Esophagus (tissue), 2 donors: Measurements from ENCODE around the gene SAMD9. TPM values are rescaled to one million over a fixed set of nuclear protein-coding genes. Genes with fewer than 3 reads are reported as not detected.

Experiments
- H3K27ac ChIP-seq, 2 donors: one replicate each; pipeline ENCODE4 v1.5.1; 2013; ENCODE audit warnings: low read depth in 2 of 2, mild to moderate bottlenecking in 2 of 2, inconsistent platforms in 1 of 2, low read length in 1 of 2, moderate library complexity in 1 of 2
- H3K27me3 ChIP-seq, 2 donors: one replicate each; pipeline ENCODE4 v1.6.1; 2013; ENCODE audit warnings: low read length in 2 of 2, control low read depth in 1 of 2, mild to moderate bottlenecking in 1 of 2; ENCODE audit not compliant: insufficient read depth in 2 of 2, control insufficient read depth in 1 of 2
- H3K36me3 ChIP-seq, 2 donors: one replicate each; pipeline ENCODE4 v1.6.1; 2013; ENCODE audit warnings: low read length in 1 of 2; ENCODE audit not compliant: control insufficient read depth in 2 of 2, insufficient read depth in 2 of 2
- H3K4me1 ChIP-seq, 2 donors: one replicate each; pipeline ENCODE4 v1.6.1; 2013; ENCODE audit warnings: low read length in 1 of 2; ENCODE audit not compliant: control insufficient read depth in 2 of 2, insufficient read depth in 2 of 2
- H3K4me3 ChIP-seq, 2 donors: one replicate each; pipeline ENCODE4 v1.5.1; 2013; ENCODE audit warnings: low read length in 2 of 2, mild to moderate bottlenecking in 2 of 2, low read depth in 1 of 2, moderate library complexity in 1 of 2
- H3K9me3 ChIP-seq, 2 donors: one replicate each; pipeline ENCODE4 v1.6.1; 2013; ENCODE audit warnings: mild to moderate bottlenecking in 2 of 2, low read depth in 1 of 2, low read length in 1 of 2, moderate library complexity in 1 of 2; ENCODE audit not compliant: control insufficient read depth in 2 of 2, insufficient read depth in 1 of 2
- WGBS, 2 donors: extraction: QIAGEN DNeasy Blood & Tissue Kit; methylation state at CpG; one replicate each; pipeline ENCODE4 v1.1.7; 2013; 5-methylcytosine and 5-hydroxymethylcytosine counted together
- polyA plus RNA-seq, 2 donors: library from polyadenylated mRNA; stranded (reverse); fragments of 200-250 nt; gene quantifications; one replicate each; pipeline ENCODE4 v1.2.3, GENCODE V29; 2013
- donor health status: healthy with polysubstance abuse.
- donor health status: Bipolar disorder and iron deficiency.

Gene SAMD9
- polyA plus RNA-seq = 10 to 100 TPM; 22.1 to 25.2 TPM

DNA sequence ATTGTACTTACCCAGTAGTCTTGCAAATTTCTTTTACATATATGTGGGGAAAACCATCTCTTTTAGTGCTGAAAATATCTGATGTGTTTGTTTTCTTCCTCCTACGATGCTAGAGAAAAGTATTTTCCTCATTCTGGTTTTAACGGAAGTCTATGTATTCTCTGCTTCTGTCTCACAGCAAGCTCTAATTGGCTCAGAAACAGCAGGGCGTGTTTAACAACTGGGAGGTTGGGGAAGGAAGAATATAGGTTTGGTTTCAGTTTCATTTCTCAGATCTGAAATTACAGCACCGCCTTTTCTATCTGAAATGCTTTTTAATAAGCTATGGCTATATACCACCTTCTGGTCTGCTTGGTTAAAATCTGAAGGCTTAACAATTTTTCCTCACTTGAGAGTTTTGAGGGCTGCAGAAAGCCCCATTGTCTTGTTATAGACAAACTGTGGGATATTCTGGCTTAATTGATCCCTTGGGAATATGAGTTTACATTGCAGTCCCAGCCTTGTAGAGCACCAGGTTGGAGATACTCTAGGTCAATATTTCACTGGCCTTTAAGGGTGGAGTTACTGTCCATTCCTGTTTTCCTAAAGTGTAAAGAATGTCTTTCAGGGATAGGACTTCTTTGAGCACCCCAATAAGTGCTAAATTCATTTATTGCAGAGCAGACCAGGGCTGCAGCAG lies at the start of gene SAMD9:
TSS of gene SAMD9 (minus strand) at position 128 of the 679 bp plus-strand sequence. CDS start 11,882 bp downstream, outside the sequence.
- peaks cover 0 to 2% of the 10 kb centered on the region in 2 donors for H3K9me3 ChIP-seq
- peaks cover 0 to 9% of the 10 kb centered on the region in 2 donors for H3K4me1 ChIP-seq
- no peaks in the 10 kb centered on the region for H3K36me3 ChIP-seq
- H3K27me3 ChIP-seq = no peaks in the 10 kb centered on the region
- H3K4me3 ChIP-seq = peak within 1 kb of the TSS; percentile 50 to 57
- peak within 1 kb of the TSS; percentile 73 to 82 for H3K27ac ChIP-seq
- 7% methylated on average over 4 of the region's 4 CpGs for WGBS, 2 donors

GRCh38 chr7:93165447-93165846 lies 47.7 kb upstream of the SAMD9 start:
- no peak overlapping the region for H3K4me3 ChIP-seq
- H3K27me3 ChIP-seq = no peaks in the 10 kb centered on the region
- H3K9me3 ChIP-seq = peaks cover 3 to 10% of the 10 kb centered on the region in 2 donors
- H3K27ac ChIP-seq = no peak overlapping the region
- WGBS, 2 donors = 29 to 38% methylated on average over 1 of the region's 1 CpG
- H3K4me1 ChIP-seq = no peaks in the 10 kb centered on the region
- no peaks in the 10 kb centered on the region for H3K36me3 ChIP-seq

GRCh38 chr7:93164766-93165165 lies 47.0 kb upstream of the SAMD9 start:
- H3K4me3 ChIP-seq = no peak overlapping the region
- H3K4me1 ChIP-seq = no peaks in the 10 kb centered on the region
- H3K27ac ChIP-seq = no peak overlapping the region
- H3K36me3 ChIP-seq = no peaks in the 10 kb centered on the region
- 91% methylated on average over 2 of the region's 2 CpGs for WGBS, 2 donors
- peaks cover 0 to 4% of the 10 kb centered on the region in 2 donors for H3K9me3 ChIP-seq
- H3K27me3 ChIP-seq = no peaks in the 10 kb centered on the region

- WGBS, 2 donors = 79 to 81% methylated on average over 3 of the region's 3 CpGs
- H3K36me3 ChIP-seq = no peaks in the 10 kb centered on the region
Observed at GRCh38 chr7:93161181-93161762, 43.5 kb upstream of the SAMD9 start.

GRCh38 chr7:93160410-93160809 lies 42.6 kb upstream of the SAMD9 start:
- H3K9me3 ChIP-seq = peaks cover 0 to 2% of the 10 kb centered on the region in 2 donors
- no peak overlapping the region for H3K4me3 ChIP-seq
- H3K4me1 ChIP-seq = no peaks in the 10 kb centered on the region
- WGBS, 2 donors = 65 to 67% methylated on average over 1 of the region's 1 CpG
- no peaks in the 10 kb centered on the region for H3K36me3 ChIP-seq
- no peaks in the 10 kb centered on the region for H3K27me3 ChIP-seq
- no peak overlapping the region for H3K27ac ChIP-seq

More at GRCh38 chr7:93161181-93161762, 43.5 kb upstream of the SAMD9 start:
- no peak overlapping the region for H3K27ac ChIP-seq
- no peak overlapping the region for H3K4me3 ChIP-seq
- H3K27me3 ChIP-seq = no peaks in the 10 kb centered on the region
- no peaks in the 10 kb centered on the region for H3K4me1 ChIP-seq
- peaks cover 0 to 2% of the 10 kb centered on the region in 2 donors for H3K9me3 ChIP-seq

DNA sequence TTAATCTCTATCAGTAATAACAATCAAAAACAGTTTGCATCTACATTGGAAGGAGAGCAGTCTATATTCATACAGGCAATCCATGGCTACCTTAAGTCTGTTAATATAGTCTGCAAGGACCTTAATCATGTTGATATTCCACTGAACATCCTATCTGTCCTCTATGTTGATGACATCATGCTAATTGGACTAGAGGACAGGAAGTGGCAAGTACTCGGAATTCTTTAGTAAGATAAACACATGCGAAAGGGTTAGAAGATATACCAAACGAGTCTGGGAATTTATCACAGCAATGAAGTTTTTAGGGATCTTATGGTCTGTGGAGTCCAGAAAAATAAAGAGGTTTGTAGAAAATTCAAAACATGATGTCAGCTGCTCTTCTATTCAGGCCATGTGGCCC lies 41.7 kb upstream of the SAMD9 start:
- H3K27ac ChIP-seq = no peak overlapping the region
- peaks cover 0 to 2% of the 10 kb centered on the region in 2 donors for H3K9me3 ChIP-seq
- no peaks in the 10 kb centered on the region for H3K27me3 ChIP-seq
- H3K4me3 ChIP-seq = no peak overlapping the region
- H3K4me1 ChIP-seq = no peaks in the 10 kb centered on the region
- WGBS, 2 donors = 60 to 62% methylated on average over 3 of the region's 3 CpGs
- H3K36me3 ChIP-seq = no peaks in the 10 kb centered on the region

DNA sequence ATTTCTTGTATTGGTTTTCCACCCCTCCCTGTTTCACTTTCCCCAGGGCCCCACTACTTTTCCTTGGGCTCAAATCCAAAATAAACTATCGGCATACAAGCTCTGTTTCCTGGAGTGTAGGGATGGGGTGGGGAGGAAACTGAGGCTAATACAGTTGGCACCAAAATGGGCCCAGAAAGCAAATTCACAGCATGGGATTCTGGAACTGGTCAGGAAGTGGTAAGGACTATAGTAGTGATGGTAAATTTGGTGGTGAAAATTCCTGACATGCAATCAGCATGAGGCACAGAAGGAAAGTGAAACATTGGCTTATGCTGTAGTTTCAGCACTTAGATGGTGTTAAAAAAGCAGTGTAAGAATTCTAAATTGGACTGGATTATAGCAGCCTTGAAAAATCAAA lies 39.1 kb upstream of the SAMD9 start:
- H3K27me3 ChIP-seq = no peaks in the 10 kb centered on the region
- H3K27ac ChIP-seq = no peak overlapping the region
- no peaks in the 10 kb centered on the region for H3K9me3 ChIP-seq
- no peak overlapping the region for H3K4me3 ChIP-seq
- 63 to 68% methylated on average over 1 of the region's 1 CpG for WGBS, 2 donors
- H3K4me1 ChIP-seq = no peaks in the 10 kb centered on the region
- H3K36me3 ChIP-seq = no peaks in the 10 kb centered on the region

- H3K27me3 ChIP-seq = no peaks in the 10 kb centered on the region
- H3K36me3 ChIP-seq = no peaks in the 10 kb centered on the region
- no peak overlapping the region for H3K4me3 ChIP-seq
- H3K27ac ChIP-seq = peak overlapping the region in 1 of 2 donors; percentile 28
- WGBS, 2 donors = 75 to 85% methylated on average over 1 of the region's 1 CpG
- H3K4me1 ChIP-seq = no peaks in the 10 kb centered on the region
- no peaks in the 10 kb centered on the region for H3K9me3 ChIP-seq
Observed at GRCh38 chr7:93150200-93150835, 32.5 kb upstream of the SAMD9 start.

- H3K4me1 ChIP-seq = no peaks in the 10 kb centered on the region
- no peak overlapping the region for H3K27ac ChIP-seq
- no peaks in the 10 kb centered on the region for H3K27me3 ChIP-seq
- WGBS, 2 donors = 81 to 90% methylated on average over 3 of the region's 3 CpGs
- no peak overlapping the region for H3K4me3 ChIP-seq
- H3K9me3 ChIP-seq = no peaks in the 10 kb centered on the region
- peaks cover 3 to 4% of the 10 kb centered on the region in 2 donors for H3K36me3 ChIP-seq
Observed at GRCh38 chr7:93148727-93149126, 30.9 kb upstream of the SAMD9 start.
